Measurements from ENCODE around the gene A4GALT. TPM values are rescaled to one million over a fixed set of nuclear protein-coding genes. Genes with fewer than 3 reads are reported as not detected.
A peak's percentile ranks its signal among the peaks of the same experiment; 100 is the strongest.
"Not testable (repeated sequence)": the region's sequence is repeated elsewhere in the genome, so short reads cannot be mapped to it uniquely, and the experiment has no call there.

Gene A4GALT
- total RNA-seq, 4 donors from 2014 or later = 6.2 to 17.3 (median 9.1) TPM

GRCh38 chr22:42754658-42755057 is 34.0 kb upstream of the A4GALT start:
- Histone ChIP-seq H3K27me3 (no peaks in the 10 kb centered on the region), H3K27ac (no peak overlapping the region), H3K4me3 (no peak overlapping the region), H3K9me3 (no peaks in the 10 kb centered on the region), H3K4me1 (peaks cover 0 to 8% (median 0%) of the 10 kb centered on the region in 4 donors), H3K36me3 (no peaks in the 10 kb centered on the region)
- DNase-seq = no peak
- TF ChIP-seq, protein P1, sequence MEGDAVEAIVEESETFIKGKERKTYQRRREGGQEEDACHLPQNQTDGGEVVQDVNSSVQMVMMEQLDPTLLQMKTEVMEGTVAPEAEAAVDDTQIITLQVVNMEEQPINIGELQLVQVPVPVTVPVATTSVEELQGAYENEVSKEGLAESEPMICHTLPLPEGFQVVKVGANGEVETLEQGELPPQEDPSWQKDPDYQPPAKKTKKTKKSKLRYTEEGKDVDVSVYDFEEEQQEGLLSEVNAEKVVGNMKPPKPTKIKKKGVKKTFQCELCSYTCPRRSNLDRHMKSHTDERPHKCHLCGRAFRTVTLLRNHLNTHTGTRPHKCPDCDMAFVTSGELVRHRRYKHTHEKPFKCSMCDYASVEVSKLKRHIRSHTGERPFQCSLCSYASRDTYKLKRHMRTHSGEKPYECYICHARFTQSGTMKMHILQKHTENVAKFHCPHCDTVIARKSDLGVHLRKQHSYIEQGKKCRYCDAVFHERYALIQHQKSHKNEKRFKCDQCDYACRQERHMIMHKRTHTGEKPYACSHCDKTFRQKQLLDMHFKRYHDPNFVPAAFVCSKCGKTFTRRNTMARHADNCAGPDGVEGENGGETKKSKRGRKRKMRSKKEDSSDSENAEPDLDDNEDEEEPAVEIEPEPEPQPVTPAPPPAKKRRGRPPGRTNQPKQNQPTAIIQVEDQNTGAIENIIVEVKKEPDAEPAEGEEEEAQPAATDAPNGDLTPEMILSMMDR (IDR thresholded peaks at IDR 0.05) = no peak
- no peak for TF ChIP-seq POLR2A (IDR thresholded peaks at IDR 0.05)

- Histone ChIP-seq H3K4me3 (no peak overlapping the region), H3K4me1 (peaks cover 0 to 8% (median 0%) of the 10 kb centered on the region in 4 donors), H3K9me3 (no peaks in the 10 kb centered on the region), H3K36me3 (no peaks in the 10 kb centered on the region), H3K27ac (peak overlapping the region in 2 of 4 donors; percentile 59 to 62), H3K27me3 (no peaks in the 10 kb centered on the region)
- TF ChIP-seq, protein P1 (IDR thresholded peaks at IDR 0.05) = no peak
- no peak for TF ChIP-seq POLR2A (IDR thresholded peaks at IDR 0.05)
- no peak for DNase-seq
These were observed 32.2 kb upstream of the A4GALT start for GRCh38 chr22:42752912-42753311.

GRCh38 chr22:42752230-42752746 is 31.6 kb upstream of the A4GALT start:
- Histone ChIP-seq H3K36me3 (no peaks in the 10 kb centered on the region), H3K27ac (peak overlapping the region in 3 of 4 donors; percentile 22 to 62 (median 59))

GRCh38 chr22:42750421-42750820 is 29.8 kb upstream of the A4GALT start:
- not testable (repeated sequence) for H3K27me3 ChIP-seq, DNase-seq, H3K36me3 ChIP-seq, H3K27ac ChIP-seq, H3K4me3 ChIP-seq, H3K9me3 ChIP-seq, H3K4me1 ChIP-seq

More at GRCh38 chr22:42752230-42752746, 31.6 kb upstream of the A4GALT start:
- H3K4me1 ChIP-seq = peaks cover 0 to 8% (median 0%) of the 10 kb centered on the region in 4 donors
- no peaks in the 10 kb centered on the region for H3K9me3 ChIP-seq
- TF ChIP-seq, protein P1 (IDR thresholded peaks at IDR 0.05) = no peak
- no peak for TF ChIP-seq POLR2A (IDR thresholded peaks at IDR 0.05)
- DNase-seq = no peak
- no peaks in the 10 kb centered on the region for H3K27me3 ChIP-seq
- no peak overlapping the region for H3K4me3 ChIP-seq

GRCh38 chr22:42747701-42748513 is 27.2 kb upstream of the A4GALT start:
- no peak for DNase-seq
- Histone ChIP-seq H3K27me3 (no peaks in the 10 kb centered on the region), H3K4me3 (no peak overlapping the region), H3K36me3 (no peaks in the 10 kb centered on the region), H3K27ac (peak overlapping the region in 2 of 4 donors; percentile 62 to 79), H3K9me3 (no peaks in the 10 kb centered on the region), H3K4me1 (peaks cover 0 to 13% (median 0%) of the 10 kb centered on the region in 4 donors)
- TF ChIP-seq, protein P1 (IDR thresholded peaks at IDR 0.05) = no peak
- TF ChIP-seq POLR2A (IDR thresholded peaks at IDR 0.05) = no peak

GRCh38 chr22:42745118-42745517 is 24.4 kb upstream of the A4GALT start:
- peak overlapping the region in 2 of 4 donors; percentile 22 to 81 for H3K27ac ChIP-seq
- H3K27me3 ChIP-seq = no peaks in the 10 kb centered on the region
- no peak overlapping the region for H3K4me3 ChIP-seq
- H3K4me1 ChIP-seq = peaks cover 0 to 5% (median 0%) of the 10 kb centered on the region in 4 donors
- no peaks in the 10 kb centered on the region for H3K36me3 ChIP-seq
- TF ChIP-seq POLR2A (IDR thresholded peaks at IDR 0.05) = no peak
- TF ChIP-seq, protein P1 (IDR thresholded peaks at IDR 0.05) = no peak
- H3K9me3 ChIP-seq = no peaks in the 10 kb centered on the region
- no peak for DNase-seq
